ENCODE results near the gene KDM2B.

KDM2B gene

GRCh38 chr12:121560392-121561008 lies 20.3 kb downstream of the KDM2B start:
- no peak for DNase-seq

GRCh38 chr12:121558956-121559355 lies 21.9 kb downstream of the KDM2B start:
- no peak for DNase-seq

- no peak for DNase-seq
These were observed 29.7 kb downstream of the KDM2B start for GRCh38 chr12:121550974-121551634.

- no peak for DNase-seq
These were observed 31.7 kb downstream of the KDM2B start for GRCh38 chr12:121549075-121549474.

- no peak for DNase-seq
These were observed 35.3 kb downstream of the KDM2B start for GRCh38 chr12:121545480-121545879.

GRCh38 chr12:121543786-121544185 lies 37.0 kb downstream of the KDM2B start:
- DNase-seq = no peak

GRCh38 chr12:121539908-121540307 lies 40.9 kb downstream of the KDM2B start:
- no peak for DNase-seq

GRCh38 chr12:121538699-121539061 lies 42.1 kb downstream of the KDM2B start:
- DNase-seq = peak; percentile 44

GRCh38 chr12:121537814-121538698 lies 42.8 kb downstream of the KDM2B start:
- peak; percentile 18 for DNase-seq

- DNase-seq = peak; percentile 74
These were observed 43.7 kb downstream of the KDM2B start for GRCh38 chr12:121536899-121537813.

- peak; percentile 67 for DNase-seq
These were observed 44.5 kb downstream of the KDM2B start for GRCh38 chr12:121536054-121536898.

- DNase-seq = no peak
These were observed 45.4 kb downstream of the KDM2B start for GRCh38 chr12:121535150-121536053.

- DNase-seq = no peak
These were observed 46.2 kb downstream of the KDM2B start for GRCh38 chr12:121534495-121535148.

GRCh38 chr12:121533394-121534090 lies 47.3 kb downstream of the KDM2B start:
- no peak for DNase-seq

- DNase-seq = no peak
These were observed 48.1 kb downstream of the KDM2B start for GRCh38 chr12:121532503-121533393.

- DNase-seq = no peak
These were observed 49.5 kb downstream of the KDM2B start for GRCh38 chr12:121531356-121531750.

GRCh38 chr12:121530600-121531355 lies 50.0 kb downstream of the KDM2B start:
- DNase-seq = peak; percentile 83

- no peak for DNase-seq
These were observed 51.6 kb downstream of the KDM2B start for GRCh38 chr12:121529184-121529583.
